Tibial nerve (tissue), 4 donors: ENCODE results near the gene TENM4. TPM values are rescaled to one million over a fixed set of nuclear protein-coding genes. Genes with fewer than 3 reads are reported as not detected.

Experiments
- DNase-seq, 2 donors: peaks; one replicate each; pipeline ENCODE4 v3.0.0-alpha.2; 2019; ENCODE audit warnings: low spot score in 2 of 2
- H3K27ac ChIP-seq, 4 donors: fragments of 200-600 bp; sonication (generic) in 3 of 4; one replicate each; pipeline ENCODE4 v1.5.1; 2017 to 2019; ENCODE audit warnings: mild to moderate bottlenecking in 1 of 4
- H3K27me3 ChIP-seq, 2 donors: fragments of 200-600 bp; sonication (generic) in 1 of 2; one replicate each; pipeline versions ENCODE4 v1.5.1 to v1.6.0; 2017 to 2019
- H3K36me3 ChIP-seq, 3 donors: fragments of 200-600 bp; sonication (generic); one replicate each; pipeline ENCODE4 v1.5.1; 2018 to 2019
- H3K4me1 ChIP-seq, 4 donors: fragments of 200-600 bp; sonication (generic) in 3 of 4; one replicate each; pipeline ENCODE4 v1.5.1; 2017 to 2019
- H3K4me3 ChIP-seq, 4 donors: fragments of 200-600 bp; sonication (generic) in 3 of 4; one replicate each; pipeline ENCODE4 v1.5.1; 2017 to 2019; ENCODE audit warnings: mild to moderate bottlenecking in 1 of 4, moderate library complexity in 1 of 4
- H3K9me3 ChIP-seq, 4 donors: fragments of 200-600 bp; sonication (generic) in 3 of 4; one replicate each; pipeline ENCODE4 v1.5.1; 2017 to 2019
- EP300 ChIP-seq, 2 donors: sonication (generic); formaldehyde crosslinking; IDR thresholded peaks; one replicate each; pipeline ENCODE4 v1.6.1; 2017; ENCODE audit warnings: antibody characterized with exemption in 2 of 2, mild to moderate bottlenecking in 1 of 2
- POLR2A ChIP-seq, 2 donors: fragments of 450-650 bp; IDR thresholded peaks; one replicate each; pipeline ENCODE4 v1.6.1; 2017; ENCODE audit warnings: antibody characterized with exemption in 2 of 2, mild to moderate bottlenecking in 2 of 2, moderate library complexity in 2 of 2
- WGBS, 2 donors: methylation state at CpG; one replicate each; pipeline ENCODE4 v1.1.5; 2018; 5-methylcytosine and 5-hydroxymethylcytosine counted together
- total RNA-seq, 4 donors: library from RNA; depleted of rRNA; stranded (reverse); fragments of >200 nt; gene quantifications; one replicate each; pipeline ENCODE4 v1.1.0, GENCODE V29; 2016
- TF ChIP-seq, protein P1 (sequence below), 5 experiments: fragments of 200-600 bp in 3 of 5; fragments of 450-650 bp in 2 of 5; sonication (generic) in 3 of 5; IDR thresholded peaks; one replicate each; pipeline ENCODE4 v1.5.1; 2016 to 2019; ENCODE audit warnings: antibody characterized with exemption in 5 of 5, mild to moderate bottlenecking in 3 of 5, moderate library complexity in 2 of 5

TENM4 gene
- total RNA-seq, 4 donors from 2014 or later: 15.3 to 36.3 (median 19.6) TPM

DNA sequence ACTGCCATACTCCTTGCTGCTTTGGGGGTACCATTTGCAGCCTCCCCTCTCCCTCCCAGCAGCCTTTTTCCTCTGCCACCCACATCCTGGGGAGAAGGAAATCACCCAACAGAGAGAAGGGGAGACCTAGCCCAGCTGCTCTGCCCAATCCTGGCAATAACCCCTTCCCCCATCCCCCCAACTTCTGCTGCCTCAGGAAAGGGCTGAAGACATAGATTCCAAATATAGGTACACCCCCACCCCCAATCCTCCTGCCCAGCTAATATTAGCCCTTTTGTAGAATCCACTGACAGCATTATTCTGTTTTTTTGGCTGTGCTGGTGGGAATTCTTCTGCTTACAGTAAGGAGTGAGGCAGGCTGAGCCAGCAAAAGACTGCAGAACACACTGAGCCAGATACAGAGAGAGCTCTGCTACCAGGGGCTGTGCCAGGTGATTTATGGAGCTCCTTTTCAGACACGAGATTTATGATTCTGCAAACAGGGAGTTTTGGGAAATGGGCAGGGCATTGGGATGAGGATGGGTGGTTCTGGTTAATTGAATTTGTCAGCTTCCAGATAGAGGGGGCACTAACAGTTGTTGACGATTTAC lies 164.0 kb downstream of the TENM4 start:
- Histone ChIP-seq H3K36me3 (no peaks in the 10 kb centered on the region), H3K9me3 (no peaks in the 10 kb centered on the region), H3K27me3 (no peaks in the 10 kb centered on the region), H3K4me1 (peaks cover 0 to 16% (median 2%) of the 10 kb centered on the region in 4 donors), H3K27ac (no peak overlapping the region), H3K4me3 (no peak overlapping the region)
- no peak for DNase-seq
- TF ChIP-seq POLR2A (IDR thresholded peaks at IDR 0.05) (no peak), EP300 (IDR thresholded peaks at IDR 0.05) (no peak)
- TF ChIP-seq, protein P1, sequence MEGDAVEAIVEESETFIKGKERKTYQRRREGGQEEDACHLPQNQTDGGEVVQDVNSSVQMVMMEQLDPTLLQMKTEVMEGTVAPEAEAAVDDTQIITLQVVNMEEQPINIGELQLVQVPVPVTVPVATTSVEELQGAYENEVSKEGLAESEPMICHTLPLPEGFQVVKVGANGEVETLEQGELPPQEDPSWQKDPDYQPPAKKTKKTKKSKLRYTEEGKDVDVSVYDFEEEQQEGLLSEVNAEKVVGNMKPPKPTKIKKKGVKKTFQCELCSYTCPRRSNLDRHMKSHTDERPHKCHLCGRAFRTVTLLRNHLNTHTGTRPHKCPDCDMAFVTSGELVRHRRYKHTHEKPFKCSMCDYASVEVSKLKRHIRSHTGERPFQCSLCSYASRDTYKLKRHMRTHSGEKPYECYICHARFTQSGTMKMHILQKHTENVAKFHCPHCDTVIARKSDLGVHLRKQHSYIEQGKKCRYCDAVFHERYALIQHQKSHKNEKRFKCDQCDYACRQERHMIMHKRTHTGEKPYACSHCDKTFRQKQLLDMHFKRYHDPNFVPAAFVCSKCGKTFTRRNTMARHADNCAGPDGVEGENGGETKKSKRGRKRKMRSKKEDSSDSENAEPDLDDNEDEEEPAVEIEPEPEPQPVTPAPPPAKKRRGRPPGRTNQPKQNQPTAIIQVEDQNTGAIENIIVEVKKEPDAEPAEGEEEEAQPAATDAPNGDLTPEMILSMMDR (IDR thresholded peaks at IDR 0.05): no peak
- 47 to 60% methylated on average over 2 of the region's 2 CpGs for WGBS, 2 donors

DNA sequence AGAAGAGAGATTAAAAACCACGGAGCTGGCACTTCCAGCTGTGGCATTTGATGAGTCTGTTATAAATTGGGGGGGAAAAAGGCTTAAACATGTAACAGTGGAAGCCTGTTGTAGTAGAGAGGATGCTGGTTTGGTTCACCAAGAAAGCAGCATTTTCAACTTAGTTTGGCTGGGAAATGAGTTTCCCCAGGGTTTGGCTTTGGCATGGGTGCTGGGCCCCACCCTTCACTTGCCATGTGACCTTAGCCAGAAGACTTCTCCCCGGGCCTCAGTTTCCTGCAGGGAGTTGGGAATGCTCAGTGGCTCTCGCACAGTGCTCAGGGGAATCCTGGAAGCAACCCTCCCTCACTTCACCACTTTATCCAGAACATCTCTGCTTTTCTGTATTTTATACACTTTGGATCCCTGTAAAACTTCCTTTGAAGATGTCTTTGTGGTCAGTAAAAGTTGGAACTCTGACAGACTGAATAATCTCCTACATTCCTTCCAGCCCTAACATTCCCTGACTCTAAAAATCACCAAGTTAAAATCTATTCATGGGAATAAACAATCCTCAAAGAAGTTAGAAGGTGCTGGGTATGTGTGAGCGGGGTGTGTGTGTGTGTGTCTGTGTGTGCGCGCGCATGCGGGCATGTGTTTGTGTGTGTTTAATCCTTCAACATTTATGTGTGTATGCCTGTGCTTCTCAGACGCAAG lies 166.0 kb downstream of the TENM4 start:
- peak overlapping the region in 1 of 4 donors; percentile 36 for H3K27ac ChIP-seq
- H3K27me3 ChIP-seq: no peaks in the 10 kb centered on the region
- DNase-seq: no peak
- no peak overlapping the region for H3K4me3 ChIP-seq
- peaks cover 0 to 16% (median 2%) of the 10 kb centered on the region in 4 donors for H3K4me1 ChIP-seq
- H3K36me3 ChIP-seq: no peaks in the 10 kb centered on the region
- TF ChIP-seq, protein P1 (IDR thresholded peaks at IDR 0.05): no peak
- TF ChIP-seq EP300 (IDR thresholded peaks at IDR 0.05): no peak
- no peak for TF ChIP-seq POLR2A (IDR thresholded peaks at IDR 0.05)
- 34 to 44% methylated on average over 9 of the region's 9 CpGs for WGBS, 2 donors
- no peaks in the 10 kb centered on the region for H3K9me3 ChIP-seq

DNA sequence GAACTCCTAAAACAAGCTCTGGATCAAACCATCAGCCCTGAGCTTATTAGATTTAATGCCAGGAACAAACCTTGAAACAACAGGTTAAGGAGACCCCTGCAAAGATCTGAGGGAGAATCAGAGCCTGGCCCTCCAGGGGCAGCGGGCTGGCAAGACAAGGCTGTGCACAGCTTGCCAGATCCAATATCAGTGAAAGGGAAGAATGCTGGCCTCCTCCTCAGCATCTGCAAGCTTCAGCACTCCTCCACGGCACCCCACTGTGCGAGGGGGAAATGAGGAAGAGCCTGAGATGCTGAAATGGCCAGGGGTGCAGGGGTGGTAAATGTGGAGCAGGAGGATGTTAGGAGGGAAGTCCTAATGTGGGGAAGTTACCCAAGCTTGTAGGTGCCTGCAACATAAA lies 167.0 kb downstream of the TENM4 start:
- no peak for DNase-seq
- WGBS, 2 donors: 90 to 93% methylated on average over 3 of the region's 3 CpGs
- Histone ChIP-seq H3K9me3 (no peaks in the 10 kb centered on the region), H3K27ac (no peak overlapping the region), H3K27me3 (no peaks in the 10 kb centered on the region), H3K4me1 (peaks cover 0 to 23% (median 2%) of the 10 kb centered on the region in 4 donors), H3K36me3 (no peaks in the 10 kb centered on the region), H3K4me3 (no peak overlapping the region)
- TF ChIP-seq, protein P1 (IDR thresholded peaks at IDR 0.05): no peak
- TF ChIP-seq POLR2A (IDR thresholded peaks at IDR 0.05) (no peak), EP300 (IDR thresholded peaks at IDR 0.05) (no peak)

DNA sequence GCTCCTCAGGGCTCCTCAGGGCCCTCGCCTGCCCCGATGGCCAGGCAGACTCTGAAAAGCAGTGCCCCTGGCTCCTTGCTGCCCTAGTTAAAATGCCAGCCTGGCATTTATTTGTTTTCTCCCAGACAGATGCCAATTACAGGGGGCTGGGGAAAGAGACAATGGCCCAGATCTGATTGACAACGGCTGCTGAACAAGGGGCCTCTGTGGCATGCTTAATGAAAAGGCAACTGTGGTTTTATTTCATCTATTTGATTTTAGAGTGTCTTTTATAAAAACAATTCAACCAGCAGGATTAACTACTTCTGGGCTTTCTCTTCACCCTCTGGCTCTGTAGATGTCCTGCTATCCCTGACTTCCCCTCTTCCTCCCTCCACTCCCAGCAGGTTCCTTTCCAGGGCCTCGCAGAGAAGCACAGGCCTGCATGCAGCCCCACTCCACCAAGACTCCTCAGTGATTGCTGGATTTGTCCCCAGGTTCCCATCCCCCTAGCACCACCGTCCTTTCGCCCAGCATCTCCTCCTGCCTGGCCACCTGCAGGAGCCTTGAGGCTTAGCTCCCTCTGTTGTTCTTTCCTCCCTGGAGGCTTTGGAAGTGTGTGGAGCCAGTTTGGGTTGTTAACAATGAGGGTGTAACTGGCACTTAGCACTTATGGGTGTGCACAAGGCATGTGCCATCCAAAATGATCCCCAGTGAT lies 171.1 kb downstream of the TENM4 start:
- Histone ChIP-seq H3K4me1 (peaks cover 0 to 16% (median 2%) of the 10 kb centered on the region in 4 donors), H3K9me3 (no peaks in the 10 kb centered on the region), H3K27ac (no peak overlapping the region), H3K36me3 (no peaks in the 10 kb centered on the region), H3K4me3 (no peak overlapping the region), H3K27me3 (no peaks in the 10 kb centered on the region)
- DNase-seq: no peak
- 41 to 53% methylated on average over 6 of the region's 6 CpGs for WGBS, 2 donors
- TF ChIP-seq, protein P1 (IDR thresholded peaks at IDR 0.05): no peak
- TF ChIP-seq EP300 (IDR thresholded peaks at IDR 0.05) (no peak), POLR2A (IDR thresholded peaks at IDR 0.05) (no peak)

DNA sequence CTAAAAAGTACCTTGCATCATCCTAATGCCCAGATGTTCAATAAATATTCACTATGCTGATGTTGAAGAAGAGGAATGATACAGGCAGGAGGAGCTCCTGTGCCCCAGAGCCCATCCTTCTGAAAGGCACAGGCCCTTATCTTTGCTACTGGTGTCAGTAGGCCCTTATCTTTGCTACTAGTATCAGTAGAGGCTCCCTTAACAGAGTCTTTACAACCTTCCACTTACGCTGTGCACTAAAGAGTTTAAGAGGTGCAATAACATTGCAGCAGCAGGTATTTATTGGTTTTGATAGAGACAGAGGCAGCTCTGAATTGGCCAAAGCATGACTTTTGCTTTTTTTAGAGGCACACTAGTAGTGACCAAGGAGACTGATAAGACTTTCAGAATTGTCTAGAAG lies 174.4 kb downstream of the TENM4 start:
- no peaks in the 10 kb centered on the region for H3K9me3 ChIP-seq
- no peak overlapping the region for H3K27ac ChIP-seq
- peaks cover 0 to 7% (median 0%) of the 10 kb centered on the region in 4 donors for H3K4me1 ChIP-seq
- no peak overlapping the region for H3K4me3 ChIP-seq
- TF ChIP-seq, protein P1 (IDR thresholded peaks at IDR 0.05): no peak
- TF ChIP-seq EP300 (IDR thresholded peaks at IDR 0.05) (no peak), POLR2A (IDR thresholded peaks at IDR 0.05) (no peak)
- H3K27me3 ChIP-seq: no peaks in the 10 kb centered on the region
- no peak for DNase-seq
- H3K36me3 ChIP-seq: no peaks in the 10 kb centered on the region
- 89 to 100% methylated on average over 1 of the region's 1 CpG for WGBS, 2 donors
